ENCODE measurements around the gene KLC4.
A peak's percentile ranks its signal among the peaks of the same experiment; 100 is the strongest.
"Not testable (repeated sequence)": the region's sequence is repeated elsewhere in the genome, so short reads cannot be mapped to it uniquely, and the experiment has no call there.

KLC4 gene

DNA sequence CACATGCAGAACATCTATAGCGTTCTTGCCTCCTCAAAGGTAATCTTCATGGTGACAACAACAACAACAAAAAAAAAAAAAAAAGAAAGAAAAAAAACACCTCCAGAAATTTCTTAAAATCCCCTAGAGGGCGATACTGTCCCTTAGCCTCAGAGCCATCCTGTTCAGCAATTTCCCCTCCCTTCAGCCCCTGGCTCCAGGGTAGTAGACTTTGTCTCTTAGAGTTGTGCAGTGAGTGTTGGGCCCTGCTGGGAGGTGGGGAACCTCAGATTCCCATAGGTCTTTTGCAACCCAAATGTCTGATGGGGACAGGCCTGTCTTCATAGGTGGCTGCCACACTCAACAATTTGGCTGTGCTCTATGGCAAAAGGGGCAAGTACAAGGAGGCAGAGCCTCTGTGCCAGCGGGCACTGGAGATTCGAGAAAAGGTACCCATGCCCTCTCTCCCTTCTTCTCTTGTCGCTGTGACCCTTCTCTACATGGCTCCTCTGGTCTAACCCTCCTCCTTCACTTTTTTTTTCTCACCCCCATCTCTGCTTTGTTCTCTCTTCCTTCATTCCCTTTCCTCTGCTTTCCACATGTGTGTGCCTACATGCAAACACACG is 10.7 kb downstream of the KLC4 start:
- peak; percentile 77 for DNase-seq (ENCODE audit: low spot score)

DNA sequence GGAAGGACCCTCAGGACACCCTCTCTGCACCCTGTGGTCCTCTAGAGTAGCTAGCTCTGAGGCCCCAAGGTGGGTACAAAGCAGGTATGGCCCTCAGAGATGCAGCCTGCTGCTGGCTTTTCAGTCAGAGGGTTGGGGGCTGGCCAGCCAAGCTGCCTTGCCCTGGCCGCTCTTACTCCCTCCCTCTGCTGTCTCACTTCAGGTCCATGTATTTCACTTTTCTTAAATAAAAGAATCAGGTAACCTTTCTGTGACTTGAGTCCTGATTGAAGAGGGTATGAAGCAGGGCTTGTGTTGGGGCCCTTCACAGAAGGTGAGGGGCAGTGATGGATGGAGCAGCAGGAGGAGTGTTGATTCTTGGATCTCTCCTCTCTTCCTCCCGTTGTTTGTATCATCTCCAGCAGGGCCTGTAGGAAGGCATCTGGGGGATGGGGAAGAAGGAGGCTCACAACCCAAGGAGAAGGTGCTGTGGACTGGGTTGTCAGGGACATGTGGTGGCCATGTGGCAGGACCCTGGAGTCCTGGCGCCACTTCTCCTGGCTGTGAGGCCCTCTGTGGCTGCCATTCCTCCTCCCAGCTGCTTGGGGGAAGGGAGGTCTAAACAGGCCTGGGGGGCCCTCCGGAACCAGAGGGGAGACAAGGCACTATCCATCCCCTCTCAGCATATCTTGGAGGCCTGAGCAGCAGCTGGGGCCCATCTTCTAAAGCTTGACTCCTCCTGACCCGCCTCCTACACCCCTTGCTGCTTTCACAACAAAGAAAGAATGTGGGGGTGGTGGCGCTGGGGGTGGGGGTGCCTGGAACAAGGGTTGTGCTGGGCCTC is 15.6 kb downstream of the KLC4 start:
- DNase-seq (ENCODE audit: low spot score), result no peak

DNA sequence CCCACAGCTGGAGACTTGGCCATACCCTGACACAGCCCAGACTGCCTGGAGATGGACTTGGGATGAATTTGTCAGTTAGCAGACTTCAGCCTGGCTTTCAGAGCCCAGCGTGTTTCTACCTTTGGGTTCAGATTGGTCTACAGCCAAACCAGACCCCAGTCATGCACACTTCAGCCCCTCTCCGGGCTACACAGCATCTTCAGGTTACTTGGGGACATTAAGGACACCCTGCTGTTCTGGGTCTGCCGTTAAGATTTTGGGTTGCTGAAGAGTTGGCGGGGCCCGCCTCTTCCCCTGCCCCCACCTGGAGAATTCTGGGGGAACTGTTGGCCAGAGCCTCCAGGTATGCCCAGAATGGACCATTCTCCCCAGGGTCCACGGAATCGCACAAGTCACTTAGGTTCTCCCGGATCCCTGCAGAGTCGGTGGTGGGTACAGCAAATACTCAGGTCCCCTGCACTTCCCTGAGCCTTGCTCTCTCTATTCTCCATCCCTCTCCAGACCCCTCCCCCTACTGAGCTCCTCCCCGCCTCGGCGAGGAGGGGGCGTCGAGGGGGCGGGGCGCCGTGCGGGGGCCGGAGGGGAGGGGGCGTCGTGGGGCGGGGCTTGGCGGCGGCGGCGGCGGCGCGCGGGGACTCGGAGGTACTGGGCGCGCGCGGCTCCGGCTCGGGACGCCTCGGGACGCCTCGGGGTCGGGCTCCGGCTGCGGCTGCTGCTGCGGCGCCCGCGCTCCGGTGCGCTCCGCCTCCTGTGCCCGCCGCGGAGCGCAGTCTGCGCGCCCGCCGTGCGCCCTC is 16.4 kb downstream of the KLC4 start, which contains the start of gene PTK7:
Gene PTK7, plus strand, starts transcription at position 645 of the 794 bp plus-strand sequence. CDS start 175 bp downstream, outside the sequence.
- DNase-seq (ENCODE audit: low spot score), result peak; percentile 93

DNA sequence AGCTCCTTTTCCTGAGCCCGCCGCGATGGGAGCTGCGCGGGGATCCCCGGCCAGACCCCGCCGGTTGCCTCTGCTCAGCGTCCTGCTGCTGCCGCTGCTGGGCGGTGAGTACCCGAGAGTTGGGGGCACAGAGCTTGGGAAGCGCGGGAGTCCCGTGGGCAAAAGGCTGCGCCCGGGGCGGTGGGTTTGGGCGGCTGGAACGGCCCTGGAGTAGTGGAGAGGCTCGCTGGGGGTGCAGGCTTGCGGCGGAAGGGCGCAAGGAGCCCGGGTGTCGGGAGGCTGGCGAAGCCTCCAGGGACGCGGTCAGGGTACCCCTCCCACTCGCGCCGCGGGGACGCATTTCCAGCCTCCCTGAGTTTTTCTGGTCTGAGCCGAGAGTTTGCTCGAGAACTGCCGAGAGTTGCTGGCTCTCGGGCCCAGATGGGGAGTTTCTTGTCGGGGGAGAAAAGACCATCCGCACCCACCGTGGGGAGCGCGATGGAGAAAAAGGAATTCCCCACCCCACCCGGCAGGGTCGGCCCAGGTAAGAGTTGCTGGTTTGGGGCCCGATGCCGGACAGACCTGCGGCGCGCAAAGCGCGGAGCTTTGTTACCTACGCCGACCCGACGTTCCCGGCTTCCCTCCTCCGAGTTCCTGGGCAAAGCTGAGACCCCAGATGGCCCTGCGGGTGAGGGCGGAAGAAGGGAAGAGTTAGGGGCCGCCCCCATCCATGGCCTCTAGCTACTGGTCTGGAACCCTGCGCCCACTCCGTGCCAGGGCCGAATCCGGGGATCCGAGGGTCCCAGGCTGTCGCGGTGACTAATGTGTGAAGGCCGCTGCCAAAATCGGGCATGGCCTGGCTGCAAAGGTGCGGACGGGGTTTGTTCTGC is 17.3 kb downstream of the KLC4 start:
- peak; percentile 61 for DNase-seq (ENCODE audit: low spot score)

DNA sequence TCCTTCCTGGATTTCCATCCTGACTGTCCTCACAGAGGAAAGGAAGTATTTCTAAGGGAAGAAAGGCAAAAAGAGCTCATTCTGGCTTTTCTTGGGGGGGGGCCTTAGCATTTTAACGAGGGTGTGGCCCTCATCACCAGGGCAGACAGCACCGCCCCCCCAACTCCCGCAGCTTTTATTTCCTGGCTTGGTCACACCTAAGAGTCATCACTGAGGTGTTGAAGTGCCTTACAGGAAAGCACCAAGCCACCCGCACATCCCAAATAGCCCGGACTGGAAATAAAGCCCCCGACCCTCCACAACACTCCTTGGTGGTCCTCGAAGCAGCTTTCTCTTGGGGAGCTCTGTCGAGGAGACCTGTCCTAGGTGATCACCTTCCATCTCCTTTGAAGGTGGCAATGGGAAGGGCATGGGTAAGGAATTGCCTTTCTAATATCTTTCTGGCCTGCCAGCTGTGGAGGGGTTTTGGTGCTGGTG is 17.9 kb downstream of the KLC4 start:
- DNase-seq (ENCODE audit: low spot score), result no peak

DNA sequence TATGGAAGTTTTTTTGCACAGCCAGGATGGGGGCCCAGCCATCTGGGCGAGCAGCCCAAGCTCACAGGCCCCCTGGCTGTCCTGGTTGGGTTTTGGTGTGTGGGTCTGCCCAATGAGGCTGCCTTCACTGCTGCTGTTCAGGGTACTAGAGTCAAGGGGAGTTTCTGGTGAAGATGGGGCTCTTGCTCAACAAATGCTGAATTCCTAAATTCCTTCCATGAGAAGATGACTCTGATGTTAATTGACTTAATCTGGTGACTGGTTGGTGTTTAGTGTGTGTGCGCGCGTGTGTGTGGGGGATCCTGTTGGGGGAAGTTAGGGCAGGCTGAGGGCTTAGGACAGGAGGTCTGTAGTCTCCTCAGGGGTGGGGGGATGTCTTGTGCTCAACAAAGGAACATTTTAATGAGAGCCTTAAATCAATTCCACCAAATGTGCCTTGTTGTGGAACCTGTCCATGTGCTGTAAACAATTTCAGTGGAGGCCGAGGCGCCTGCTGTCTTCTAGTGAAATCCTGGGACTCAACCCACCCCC is 18.6 kb downstream of the KLC4 start:
- no peak for DNase-seq (ENCODE audit: low spot score)

DNA sequence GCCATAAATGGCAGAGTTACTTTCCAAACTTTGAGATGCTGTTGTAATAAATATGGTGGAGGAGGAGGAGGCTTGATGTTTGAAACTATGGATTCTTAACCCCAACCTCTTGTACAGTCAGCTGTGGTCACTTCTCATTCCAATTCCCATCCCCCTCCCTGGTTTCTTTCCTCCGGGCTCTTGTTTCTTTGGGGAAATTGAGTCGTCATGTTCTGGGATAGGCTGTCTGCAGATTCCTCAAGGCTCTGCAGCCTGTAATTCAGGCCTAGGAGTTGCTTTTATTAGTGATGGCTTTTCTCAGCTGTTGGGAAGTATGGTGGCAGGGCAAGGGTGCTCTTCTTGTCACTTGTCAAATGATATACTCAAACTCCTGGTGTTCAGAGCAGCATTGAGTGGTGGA is 19.3 kb downstream of the KLC4 start:
- DNase-seq (ENCODE audit: low spot score), result no peak

DNA sequence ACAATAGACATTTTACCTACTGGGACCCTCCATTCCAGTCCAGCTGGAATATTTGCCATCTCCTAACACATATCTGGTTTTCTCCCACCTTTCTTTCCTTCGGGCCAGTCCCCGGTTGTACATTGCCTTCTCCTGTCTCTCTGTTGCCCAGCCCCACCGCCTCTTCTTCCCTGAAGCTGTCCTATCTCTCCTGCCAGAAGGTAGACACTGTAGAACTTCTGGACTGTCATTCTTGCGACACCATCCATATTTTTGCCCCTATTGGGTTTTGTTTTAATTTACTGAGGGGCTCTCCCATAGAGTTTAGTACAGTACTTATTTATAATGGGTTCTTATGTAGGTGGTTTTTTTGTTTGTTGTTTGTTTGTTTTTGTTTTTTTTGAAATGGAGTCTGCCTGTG is 21.6 kb downstream of the KLC4 start:
- DNase-seq (ENCODE audit: low spot score), result no peak

DNA sequence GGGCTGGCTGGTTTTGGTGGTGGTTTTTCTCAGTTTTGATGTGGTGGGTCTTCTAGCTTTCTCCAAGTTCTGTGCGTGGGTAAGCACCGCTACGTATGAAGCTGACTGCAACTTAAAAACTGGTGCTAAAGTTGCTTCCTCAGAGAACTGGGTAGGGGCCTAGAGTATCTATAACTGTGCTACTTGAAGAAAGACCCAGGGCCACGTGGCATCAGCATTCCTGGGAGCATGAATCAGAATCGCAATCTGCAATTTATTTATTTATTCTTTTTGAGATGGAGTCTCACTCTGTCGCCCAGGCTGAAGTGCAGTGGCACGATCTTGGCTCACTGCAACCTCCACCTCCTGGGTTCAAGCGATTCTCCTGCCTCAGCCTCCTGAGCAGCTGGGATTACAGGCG is 22.5 kb downstream of the KLC4 start:
- DNase-seq (ENCODE audit: low spot score), result not testable (repeated sequence)

DNA sequence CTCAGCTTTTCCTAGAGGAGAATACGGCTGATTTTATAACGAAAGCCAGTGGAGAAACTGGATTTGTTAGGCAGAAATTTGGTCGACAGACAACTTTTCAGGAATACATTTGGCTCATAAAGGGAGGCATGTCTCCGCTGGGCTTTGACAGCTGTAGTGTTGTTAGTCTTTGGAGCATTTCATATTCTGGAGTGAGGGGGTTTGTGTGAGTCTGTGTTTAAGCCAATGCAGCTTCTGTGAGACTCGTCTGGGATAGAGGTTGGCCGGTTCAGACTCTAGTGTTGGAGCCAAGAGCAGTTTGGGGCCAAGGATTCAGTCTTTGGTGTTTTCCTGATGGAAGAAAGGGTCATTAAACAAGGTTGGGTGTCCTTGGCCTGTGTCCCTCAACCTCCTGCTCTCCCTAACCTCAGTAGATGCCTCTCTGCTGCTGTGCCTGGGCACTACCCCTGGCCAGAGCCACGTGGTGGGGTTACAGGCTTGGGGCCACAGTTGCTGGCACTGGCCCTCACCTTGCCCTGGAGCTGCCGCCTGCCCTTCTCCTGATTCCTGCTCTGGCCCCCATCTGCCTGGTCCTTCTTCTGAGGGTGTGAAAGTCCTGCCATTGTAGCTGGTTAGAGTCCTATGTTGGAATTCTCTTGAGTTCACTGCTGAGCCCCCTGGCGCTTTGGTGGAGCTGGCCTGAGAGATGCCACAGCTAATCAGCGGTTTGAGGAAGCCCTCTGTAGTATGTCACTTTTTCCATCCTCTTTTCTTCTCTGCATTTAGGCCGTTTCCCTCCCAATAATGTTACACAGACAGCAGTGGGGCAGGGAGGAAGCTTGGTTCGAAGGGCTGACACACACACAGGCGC is 23.6 kb downstream of the KLC4 start:
- no peak for DNase-seq (ENCODE audit: low spot score)

DNA sequence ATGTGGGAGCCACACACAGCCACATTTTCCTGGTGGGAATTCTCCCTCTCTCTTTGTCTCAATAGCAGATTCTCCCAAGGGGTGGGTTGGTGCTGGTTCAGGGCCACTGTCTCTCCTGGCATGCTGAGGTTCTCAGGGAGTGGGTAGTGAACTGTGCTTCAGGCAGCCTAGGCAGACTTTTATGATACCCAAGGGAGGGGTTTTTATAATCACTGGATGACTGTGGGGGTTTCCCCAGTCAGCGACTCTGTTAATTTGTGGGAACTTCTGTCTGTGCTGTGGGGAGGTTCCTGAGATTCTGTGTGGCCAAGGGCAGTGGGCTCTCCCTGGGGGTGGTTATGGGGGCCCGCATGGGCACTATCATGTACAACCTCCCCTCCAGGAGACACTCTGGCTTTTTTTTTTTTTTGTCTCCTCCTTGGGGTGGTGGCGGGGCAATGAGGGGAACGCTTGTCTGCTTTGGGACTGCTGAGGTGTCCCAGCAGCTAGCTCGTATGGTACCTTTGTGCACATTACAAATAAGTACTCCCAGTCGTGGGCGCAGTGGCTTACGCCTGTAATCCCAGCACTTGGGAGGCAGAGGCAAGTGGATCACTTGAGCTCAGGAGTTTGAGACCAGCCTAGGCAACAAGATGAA is 26.7 kb downstream of the KLC4 start:
- no peak for DNase-seq (ENCODE audit: low spot score)

DNA sequence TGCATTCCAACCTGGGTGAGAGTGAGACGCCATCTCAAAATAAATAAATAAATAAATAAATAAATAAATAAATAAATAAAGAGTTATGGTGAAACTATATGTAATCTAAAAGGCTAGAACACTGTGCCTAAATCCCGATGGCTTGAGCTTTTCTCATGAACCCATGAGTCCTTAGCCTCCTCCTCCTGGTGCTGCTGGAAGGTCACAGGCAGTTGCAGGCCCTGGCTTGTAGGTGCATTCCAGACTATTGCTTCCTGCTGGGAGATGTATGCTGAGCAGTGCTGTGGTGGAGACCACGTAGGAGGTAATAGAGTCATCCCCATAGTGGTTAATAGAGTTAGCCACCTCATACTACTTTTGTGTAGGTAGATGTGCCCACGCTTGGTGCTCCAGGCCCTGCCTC is 29.2 kb downstream of the KLC4 start:
- no peak for DNase-seq (ENCODE audit: low spot score)

DNA sequence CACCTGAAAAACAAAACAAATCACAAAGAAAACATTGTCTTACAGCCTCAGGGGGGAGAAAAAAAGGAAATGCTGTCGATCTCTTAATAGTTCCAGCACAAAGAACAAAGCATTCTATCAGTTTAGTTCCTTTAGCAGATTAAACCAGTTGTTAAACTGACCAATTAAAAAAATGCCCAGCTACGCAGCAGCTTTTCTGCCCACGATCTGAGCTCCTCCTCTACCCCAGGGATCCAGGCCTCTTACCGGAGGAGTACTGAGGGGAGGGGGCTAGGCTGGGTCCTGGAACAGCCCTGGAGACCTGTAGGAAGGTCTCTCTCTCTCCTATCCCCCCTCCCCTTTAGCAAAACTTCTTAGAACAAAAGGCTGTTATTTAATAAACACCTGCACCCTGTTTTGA is 30.0 kb downstream of the KLC4 start:
- peak; percentile 78 for DNase-seq (ENCODE audit: low spot score)

DNA sequence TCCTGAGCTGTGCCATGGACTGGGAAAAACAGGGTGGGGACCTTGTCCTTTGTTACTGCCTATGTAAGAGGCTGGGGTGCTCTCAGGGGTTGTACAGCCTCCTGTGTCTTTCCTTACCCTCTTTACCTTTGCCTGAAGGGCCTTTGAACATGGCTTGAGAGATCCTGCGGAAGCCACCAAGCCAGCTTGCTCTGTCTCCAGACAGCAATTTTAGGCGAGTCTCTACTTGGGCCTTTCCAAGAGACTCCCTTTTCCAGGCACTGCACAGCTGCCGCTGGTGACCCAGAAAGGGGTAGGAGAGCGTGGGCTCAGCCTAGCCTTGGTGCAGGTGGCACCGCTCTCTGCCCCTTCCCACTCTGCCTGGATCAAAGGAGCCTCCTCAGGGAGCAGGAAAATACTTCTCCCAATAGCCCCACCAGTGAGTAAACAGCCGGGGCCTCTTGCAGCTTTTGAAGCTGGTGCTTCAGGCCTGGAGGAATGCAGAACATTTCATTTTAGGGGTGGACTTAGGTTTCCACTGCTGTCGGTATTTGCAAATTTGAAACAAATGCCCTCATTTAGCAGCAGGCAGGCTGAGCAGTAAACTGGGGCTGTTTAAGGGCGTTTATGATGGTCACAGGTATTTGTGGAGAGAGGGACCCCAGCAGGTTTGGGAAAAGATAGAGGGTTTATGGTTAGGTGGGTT is 30.6 kb downstream of the KLC4 start:
- DNase-seq (ENCODE audit: low spot score), result peak; percentile 39

DNA sequence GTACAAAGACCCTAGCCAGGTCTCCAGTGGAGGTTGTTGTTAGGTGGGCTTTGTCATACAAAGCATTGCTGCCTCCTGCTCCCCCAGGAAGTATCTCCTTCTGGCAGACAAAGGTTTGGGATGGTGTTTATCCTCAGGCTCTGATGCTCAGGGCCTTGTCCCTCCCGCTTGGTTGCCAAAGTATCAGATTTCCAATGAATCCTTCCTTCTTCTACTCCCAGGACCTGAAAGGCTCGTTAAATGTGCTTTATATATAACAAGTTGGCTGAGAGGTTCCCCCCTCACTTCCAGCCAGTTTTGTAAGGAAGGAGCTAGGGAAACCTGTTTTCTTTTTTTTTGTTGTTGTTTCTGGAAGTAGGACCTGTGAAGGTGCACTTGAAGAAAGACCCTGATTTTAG is 31.1 kb downstream of the KLC4 start:
- DNase-seq (ENCODE audit: low spot score), result peak; percentile 71

DNA sequence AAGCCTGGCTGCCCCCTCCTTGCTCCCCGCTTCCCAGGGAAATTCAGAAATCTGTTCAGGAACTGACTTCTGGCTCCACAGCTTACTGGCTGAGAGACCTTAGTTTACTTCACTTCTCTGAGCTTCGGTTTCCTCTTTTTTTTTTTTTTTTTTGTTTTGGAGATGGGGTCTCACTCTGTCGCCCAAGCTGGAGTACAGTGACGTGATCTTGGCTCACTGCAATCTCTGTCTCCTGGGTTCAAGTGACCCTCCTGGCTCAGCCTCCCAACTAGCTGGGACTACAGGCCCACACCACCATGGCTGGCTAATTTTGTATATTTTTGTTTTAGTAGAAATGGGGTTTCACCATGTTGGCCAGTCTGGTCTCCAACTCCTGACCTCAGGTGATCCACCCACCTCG is 31.6 kb downstream of the KLC4 start:
- no peak for DNase-seq (ENCODE audit: low spot score)

DNA sequence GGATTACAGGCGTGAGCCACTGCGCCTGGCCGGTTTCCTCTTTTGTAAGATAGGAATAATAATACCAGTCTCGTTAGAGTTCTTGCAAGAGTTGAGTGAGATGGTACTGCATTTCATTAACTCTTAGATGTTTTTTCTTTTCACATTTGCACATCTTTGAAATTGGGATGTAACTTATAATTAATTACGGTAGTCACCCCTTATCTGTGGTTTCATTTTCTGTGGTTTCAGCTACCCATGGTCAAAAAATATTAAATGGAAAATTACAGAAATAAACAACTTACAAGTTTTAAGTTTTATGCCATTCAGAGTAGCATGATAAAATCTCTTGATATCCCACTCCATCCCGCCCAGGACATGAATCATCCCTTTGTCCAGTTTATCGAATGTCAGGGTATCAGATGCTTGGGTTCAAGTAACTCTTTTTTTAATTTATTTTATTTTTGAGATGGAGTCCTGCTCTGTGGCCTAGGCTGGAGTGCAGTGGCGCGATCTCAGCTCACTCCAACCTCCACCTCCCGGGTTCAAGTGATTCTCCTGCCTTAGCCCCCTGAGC is 32.1 kb downstream of the KLC4 start:
- no peak for DNase-seq (ENCODE audit: low spot score)

DNA sequence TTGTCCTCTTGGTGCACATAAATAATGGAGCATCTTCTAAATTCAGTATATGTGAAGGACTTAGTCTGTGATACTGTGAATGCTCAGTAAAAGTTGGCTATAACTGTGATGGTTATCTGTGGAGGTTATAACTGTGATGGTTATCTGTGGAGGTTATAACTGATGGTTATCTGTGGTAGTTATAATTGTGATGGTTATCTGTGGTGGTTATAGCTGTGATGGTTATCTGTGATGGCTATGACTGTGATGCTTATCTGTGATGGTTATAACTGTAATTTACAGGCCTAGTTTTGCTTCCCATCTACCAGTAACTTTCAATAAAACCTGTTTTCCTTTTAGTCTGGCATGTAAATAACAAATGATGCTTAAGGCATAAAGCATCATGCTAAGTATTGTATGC is 33.2 kb downstream of the KLC4 start:
- no peak for DNase-seq (ENCODE audit: low spot score)

All from iPS-NIHi11 (cell line).